HG03060 (cell line): ENCODE measurements around the gene SNHG17.
A peak's percentile ranks its signal among the peaks of the same experiment; 100 is the strongest.
"Not testable (repeated sequence)": the region's sequence is repeated elsewhere in the genome, so short reads cannot be mapped to it uniquely, and the experiment has no call there.

ENCODE experiments used
- ATAC-seq: cut with Tn5 transposase; IDR thresholded peaks from one replicate; pipeline ENCODE4 v1.9.1; 2021; ENCODE audit warnings: low read depth, moderate number of reproducible peaks; ENCODE audit not compliant: unreplicated experiment

Gene SNHG17

DNA sequence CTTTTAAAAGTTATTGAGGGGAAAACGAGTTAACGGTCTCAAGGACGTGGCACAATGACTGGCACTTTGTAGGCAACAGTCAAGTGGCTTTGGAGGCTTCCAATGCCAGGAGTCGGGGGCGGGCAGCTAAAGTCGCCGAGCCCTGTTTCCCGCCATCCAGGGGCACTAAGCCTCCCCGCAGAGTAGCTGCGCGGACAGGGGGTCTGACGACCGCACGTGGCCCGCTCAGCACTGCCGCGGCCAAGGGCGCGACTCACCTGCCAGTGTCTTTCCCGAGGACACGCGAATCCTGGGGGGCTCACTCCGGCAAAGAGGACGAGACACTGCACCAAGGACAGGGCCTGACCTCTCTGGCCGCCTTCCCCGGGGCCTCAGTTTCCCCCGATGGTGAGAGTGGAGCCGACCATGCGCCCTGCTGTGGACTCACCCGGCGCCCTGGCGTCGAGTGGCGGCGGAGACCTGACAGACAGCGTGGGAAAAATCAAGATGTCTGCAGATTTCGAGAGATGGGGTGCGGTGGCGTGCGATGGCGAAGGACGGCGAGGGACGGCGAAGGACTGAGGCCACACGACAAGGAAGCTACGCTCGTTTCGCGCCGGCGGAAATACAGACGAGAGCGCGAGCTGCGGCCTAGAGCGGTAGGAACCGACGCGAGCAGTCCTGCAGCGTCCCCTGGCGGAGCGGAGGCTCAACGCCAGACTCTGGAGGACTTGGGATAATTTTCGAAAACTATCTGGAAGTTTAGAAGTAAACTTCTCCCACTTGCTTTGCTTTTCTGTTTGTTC is at the start of gene SNHG17:
Gene SNHG17, minus strand, starts transcription at position 559 of the 785 bp plus-strand sequence.
- ATAC-seq = peak; percentile 47

DNA sequence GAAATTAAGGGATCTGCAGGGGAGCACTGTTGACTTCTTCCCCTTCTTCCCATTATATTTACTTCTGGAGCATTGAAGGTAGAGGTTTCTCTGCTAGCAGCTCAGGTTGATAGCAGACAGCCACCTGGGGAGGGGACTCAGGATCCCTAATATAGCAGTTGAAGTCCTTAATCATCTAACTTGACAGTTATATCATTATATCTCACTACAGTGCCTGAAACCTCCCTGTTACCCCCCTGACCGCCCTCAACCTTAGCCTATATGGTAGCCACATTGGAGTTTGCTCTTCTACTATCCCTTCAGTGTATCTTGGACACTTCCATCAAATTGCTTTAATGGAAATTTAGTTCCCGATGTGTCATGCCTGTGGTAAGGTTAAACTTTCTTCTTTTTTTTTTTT is 44.5 kb upstream of the SNHG17 start:
- no peak for ATAC-seq

DNA sequence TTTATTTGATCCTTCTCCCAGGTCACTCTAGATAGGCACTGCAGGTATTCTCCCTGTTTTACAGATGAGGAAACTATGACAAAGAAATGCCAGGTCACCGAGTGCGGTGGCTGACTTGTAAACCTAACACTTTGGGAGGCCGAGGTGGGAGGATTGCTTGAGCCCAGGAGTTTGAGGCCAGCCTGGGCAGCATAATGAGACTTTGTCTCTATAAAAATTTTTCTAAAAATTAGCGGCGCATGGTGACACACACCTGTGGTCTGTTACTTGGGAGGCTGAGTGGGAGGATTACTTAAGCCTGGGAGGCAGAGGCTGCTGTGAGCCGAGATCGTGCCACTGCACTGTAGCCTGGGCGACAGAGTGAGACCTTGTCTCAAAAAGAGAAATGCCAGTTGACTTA is 42.6 kb upstream of the SNHG17 start:
- ATAC-seq = no peak

DNA sequence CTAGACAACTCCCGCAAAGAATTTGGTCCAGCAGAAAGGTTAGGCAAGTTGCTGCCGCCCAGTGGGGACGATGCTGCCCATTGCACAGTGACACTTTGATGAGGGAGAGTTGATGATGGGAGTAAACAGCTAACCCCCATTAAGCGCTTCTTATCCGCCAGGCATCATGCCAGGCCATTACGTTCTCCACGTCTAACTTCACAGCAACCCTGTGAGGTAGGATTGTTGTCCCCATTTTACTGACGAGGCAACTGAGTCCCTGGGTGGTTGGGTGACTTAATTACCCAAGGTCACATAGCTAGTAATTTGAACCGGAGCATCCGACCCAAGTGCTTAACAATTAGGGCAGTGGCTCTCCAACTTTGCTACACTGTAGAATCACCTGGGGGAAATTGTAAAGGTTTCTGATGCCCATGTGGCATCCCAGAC is 38.3 kb upstream of the SNHG17 start:
- no peak for ATAC-seq

DNA sequence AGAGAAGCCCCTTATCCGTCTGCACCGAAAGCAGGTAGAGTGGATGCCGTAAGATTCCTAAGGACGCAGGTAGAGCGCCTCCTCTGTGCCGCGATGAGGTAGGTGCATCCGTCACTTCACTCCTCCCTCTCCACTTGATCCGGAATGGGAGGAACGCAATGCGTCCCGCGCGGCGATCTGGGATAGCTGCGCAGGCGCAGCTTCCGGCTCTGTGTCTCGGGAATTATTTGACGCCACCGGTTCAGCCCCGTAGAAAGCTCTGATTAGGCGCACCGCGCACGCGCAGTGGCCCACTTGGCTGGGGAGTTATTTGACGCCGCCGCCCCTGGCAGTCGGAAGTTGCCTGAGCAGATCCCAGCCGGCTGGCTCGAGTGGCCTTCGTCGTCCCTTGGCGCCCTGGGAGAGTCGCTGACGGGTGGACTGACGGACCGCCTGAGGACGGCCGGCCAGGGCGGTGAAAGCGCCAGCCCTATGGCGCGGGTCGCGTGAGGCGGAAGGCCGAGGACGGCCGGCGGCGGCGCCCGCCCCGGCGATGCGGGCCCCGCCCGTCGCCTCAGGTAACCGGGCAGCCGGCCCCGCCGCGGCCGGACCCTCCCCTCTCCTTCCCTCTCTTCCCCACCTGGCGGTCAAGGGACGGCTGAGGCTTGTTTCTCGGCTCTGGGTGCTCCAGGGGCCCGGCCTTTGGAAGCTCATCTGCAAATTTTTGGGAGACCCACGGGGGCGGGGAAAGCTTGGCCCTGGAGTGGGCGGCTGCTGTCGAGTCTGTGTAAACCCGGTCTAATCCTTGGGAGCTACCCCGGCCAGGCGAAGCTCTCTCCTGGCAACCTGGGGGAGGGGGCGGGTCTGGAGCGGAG is 37.6 kb upstream of the SNHG17 start, which contains the start of gene RALGAPB:
Gene RALGAPB, plus strand, starts transcription at position 331 of the 854 bp plus-strand sequence. CDS start 15,590 bp downstream, outside the sequence.
- peak; percentile 71 for ATAC-seq

DNA sequence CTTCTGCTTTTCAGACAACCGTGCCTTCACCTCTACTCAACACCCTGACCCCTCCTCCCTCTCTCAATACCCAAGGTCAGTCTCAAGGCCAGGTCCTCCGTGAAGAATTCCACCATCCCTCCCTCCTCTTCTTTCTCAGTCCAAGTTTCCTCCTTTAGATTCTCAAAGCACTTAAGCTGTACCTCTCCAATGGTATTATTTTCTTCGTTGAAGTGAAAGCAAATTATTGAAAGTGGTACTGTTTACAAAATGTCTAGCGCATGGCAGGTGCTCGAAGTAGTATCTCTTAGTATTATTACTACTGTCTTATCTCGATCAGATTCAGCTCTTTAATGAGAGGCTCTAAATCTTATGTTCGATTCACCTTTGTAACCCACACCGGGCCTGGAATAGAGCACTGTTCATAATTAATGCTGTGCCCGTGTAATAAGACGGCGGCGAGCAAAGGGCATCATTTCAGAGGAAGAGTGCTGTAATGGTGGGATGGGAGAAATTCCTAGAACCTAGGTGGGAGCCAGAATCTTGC is 36.9 kb upstream of the SNHG17 start:
- peak; percentile 9 for ATAC-seq

DNA sequence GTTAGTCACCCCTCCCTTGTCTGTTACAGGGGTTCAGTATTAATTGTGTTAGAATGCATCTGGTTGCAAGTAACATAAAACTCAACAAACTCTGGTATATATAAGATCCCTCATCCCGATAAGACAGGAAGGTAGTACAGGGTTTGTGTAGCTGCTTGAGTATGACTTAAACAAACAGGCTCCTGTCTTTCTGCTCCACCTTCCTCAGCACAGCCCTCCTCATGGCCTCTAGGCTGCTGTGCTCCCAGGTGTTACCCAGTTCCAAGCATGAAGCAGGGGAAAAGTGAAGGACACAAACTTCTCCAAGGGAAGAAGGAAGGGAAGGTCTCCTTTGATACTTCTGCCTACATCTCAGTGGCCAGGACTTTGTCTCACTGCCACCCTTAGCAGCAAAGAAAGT is 36.1 kb upstream of the SNHG17 start:
- no peak for ATAC-seq

DNA sequence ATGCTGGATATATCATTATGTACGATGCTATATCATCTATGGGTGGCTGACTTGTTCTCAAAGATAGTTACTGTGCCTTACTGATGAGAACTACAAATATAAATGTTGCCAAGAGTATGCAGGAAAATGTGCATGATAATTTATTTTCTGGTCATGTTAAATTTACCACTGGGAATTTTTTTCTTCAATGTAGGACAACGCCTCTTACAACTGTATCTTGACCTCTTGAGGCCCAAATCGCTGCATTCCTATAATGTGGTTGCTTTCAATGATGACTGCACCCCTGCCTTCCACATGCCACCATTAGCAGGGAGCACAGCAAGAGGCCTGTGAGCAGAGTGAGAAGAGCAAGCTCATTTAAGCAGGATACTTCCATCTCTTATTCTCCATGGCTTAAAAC is 31.9 kb upstream of the SNHG17 start:
- no peak for ATAC-seq

DNA sequence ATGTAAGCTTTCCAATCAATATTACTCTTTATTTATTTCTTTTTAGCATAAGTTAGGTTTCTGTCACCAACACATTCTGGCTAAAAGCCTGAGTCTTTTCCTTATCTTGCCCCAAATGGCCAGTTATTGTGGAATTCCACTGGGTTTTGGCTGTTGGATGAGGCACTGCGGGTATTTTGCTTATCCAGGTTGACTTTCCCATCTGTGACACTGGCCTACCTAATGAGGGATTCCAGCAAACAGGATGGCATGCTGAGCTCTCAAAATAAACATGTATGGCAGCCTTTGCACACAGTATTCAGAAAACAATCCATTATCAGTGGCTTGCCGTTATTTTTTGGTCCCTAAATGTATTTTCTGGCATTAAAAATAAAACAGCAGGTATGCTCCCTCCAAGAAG is 31.0 kb upstream of the SNHG17 start:
- no peak for ATAC-seq

DNA sequence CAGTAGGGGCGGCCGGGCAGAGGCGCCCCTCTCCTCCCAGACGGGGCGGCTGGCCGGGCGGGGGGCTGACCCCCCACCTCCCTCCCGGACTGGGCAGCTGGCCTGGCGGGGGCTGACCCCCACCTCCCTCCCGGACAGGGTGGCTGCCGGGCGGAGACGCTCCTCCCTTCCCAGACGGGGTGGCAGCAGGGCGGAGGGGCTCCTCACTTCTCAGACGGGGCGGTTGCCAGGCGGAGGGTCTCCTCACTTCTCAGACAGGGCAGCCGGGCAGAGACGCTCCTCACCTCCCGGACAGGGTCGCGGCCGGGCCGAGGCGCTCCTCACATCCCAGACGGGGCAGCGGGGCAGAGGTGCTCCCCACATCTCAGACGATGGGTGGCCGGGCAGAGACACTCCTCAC is 26.4 kb upstream of the SNHG17 start:
- not testable (repeated sequence) for ATAC-seq

DNA sequence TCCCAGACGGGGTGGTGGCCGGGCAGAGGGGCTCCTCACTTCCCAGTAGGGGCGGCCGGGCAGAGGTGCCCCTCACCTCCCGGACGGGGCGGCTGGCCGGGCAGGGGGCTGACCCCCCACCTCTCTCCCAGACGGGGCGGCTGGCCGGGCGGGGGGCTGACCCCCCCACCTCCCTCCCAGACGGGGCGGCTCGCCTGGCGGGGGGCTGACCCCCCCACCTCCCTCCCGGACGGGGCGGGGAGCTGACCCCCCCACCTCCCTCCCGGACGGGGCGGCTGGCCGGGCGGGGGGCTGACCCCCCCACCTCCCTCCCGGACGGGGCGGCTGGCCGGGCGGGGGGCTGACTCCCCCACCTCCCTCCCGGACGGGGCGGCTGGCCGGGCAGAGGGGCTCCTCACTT is 26.0 kb upstream of the SNHG17 start:
- not testable (repeated sequence) for ATAC-seq

DNA sequence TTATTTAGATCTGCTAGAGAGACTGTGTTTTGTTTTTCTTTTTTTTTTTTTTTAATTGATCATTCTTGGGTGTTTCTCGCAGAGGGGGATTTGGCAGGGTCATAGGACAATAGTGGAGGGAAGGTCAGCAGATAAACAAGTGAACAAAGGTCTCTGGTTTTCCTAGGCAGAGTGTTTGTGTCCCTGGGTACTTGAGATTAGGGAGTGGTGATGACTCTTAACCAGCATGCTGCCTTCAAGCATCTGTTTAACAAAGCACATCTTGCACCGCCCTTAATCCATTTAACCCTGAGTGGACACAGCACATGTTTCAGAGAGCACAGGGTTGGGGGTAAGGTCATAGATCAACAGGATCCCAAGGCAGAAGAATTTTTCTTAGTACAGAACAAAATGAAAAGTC is 25.5 kb upstream of the SNHG17 start:
- ATAC-seq = not testable (repeated sequence)

DNA sequence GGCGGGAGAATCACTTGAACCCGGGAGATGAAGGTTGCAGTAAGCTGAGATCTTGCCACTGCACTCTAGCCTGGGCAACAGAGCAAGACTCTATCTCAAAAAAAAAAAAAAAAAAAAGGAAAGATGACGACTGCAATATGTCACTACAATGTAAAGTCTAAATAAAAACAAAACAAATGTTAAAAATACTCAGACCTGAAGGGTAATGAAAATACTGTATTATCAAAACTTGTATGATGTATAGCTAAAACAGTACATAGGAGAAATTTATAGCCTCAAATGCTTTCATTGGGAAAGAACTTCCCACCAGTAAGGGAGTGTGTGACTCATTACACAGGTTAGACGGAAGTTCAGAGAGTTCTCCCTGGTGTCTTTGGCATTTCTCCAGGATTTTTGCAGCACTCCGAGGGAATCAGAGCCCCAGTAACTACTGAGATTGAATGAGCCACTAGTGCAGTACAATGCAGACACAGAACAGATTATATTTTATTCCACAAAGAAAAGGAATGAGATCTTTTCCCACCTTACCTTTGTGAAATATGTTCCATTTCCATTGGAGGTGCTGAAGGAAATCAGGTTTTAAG is 25.0 kb upstream of the SNHG17 start:
- no peak for ATAC-seq

DNA sequence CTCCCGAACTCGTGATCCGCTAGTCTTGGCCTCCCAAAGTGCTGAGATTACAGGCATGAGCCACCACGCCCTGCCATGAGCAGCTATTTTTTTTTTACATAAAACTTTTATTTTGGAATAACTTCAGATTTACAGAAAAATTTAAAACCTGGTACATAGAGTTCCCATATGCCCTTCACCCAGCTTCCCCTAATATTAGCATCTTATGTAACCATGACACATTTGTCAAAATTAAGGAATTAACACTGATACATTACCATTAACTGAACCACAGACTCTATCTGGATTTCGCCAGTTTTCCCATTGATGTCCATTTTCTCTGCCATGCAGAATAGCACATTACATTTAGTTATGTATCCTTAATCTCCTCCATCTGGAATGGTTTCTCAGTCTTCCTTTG is 23.2 kb upstream of the SNHG17 start:
- no peak for ATAC-seq

DNA sequence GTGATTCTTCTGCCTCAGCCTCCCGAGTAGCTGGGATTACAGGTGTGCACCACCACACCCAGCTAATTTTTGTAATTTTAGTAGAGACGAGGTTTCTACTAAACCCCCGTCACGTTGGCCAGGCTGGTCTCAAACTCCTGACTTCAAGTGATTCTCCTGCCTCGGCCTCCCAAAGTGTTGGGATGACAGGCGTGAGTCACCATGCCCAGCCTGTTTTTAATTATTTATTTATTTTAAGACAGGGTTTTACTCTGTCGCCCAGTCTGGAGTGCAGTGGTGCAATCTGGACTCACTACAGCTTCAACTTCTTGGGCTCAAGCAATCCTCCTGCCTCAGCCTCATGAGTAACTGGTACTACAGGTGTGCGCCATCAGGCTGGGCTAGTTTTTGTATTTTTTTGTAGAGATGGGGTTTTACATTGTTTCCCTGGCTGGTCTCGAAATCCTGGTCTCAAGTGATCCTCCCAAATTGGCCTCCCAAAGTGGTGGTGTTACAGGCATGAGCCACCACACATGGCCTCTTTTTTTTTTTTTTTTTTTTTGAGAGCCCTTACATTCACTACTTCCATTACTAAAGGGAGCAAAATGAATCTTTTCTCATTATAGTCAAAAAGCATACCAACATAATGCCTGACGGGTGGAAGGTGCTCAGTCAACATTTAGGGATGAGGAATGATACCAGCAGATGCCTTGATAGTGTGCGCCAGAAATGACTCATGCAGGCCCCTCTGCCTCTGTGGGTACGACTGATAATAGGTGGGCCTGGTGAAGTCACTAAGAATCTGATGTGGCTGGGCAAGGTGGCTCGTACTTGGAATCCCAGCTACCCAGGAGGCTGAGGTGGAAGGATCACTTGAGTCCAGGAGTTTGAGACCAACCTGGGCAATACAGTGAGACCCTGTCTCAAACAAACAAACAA is 19.7 kb upstream of the SNHG17 start:
- no peak for ATAC-seq

DNA sequence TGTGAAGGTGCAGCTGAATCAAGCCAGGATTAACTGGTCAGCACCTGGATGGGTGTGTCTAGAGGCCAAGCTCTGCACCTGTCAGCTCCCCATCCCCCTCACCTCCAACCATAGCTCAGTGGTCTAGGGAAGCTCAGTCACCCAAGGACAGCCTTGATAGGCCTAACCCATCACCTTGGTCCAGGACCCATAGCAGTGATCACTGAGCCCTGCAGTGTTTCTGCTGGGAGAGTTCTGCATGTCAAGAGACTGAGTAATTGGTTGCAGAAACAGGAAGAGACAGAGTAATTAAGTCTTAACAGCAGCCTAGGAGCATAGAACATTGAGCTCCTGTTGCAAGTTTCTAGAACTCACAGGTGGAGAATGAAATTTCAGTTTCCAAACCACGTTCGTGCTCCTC is 18.8 kb upstream of the SNHG17 start:
- no peak for ATAC-seq

DNA sequence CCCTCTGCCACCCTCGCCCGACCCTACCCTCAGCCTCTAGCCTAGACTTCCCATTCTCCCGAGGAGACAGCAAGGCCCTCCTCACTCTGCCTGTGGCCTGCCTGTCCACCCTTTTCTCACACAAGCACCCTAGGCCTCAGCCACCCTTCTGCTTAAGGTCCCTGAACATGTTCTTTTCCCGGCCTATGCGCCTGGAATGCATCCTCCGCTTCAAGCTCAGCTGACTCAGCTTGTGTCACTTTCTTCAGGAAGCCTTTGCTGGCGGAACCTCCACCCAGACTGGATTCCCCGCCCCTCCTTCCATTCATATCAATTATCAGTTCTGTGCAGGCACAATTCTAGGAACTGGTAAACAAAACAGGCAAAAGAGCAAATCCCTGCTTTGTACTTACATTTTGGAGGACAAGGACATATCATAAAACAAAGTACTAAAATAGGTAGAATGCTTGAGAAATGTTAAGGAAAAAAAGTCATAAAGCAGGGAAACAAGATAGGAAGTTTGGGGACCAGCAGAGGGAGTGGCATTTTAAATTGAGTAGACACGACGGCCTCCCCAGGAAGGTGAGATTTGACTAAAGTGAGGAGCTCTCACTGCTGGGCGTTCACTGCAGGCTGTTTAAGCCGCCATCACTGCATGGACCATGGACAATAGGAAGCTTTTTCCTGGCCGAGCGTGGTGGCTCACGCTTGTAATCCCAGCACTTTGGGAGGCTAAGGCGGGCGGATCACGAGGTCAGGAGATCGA is 17.9 kb upstream of the SNHG17 start:
- ATAC-seq = no peak

DNA sequence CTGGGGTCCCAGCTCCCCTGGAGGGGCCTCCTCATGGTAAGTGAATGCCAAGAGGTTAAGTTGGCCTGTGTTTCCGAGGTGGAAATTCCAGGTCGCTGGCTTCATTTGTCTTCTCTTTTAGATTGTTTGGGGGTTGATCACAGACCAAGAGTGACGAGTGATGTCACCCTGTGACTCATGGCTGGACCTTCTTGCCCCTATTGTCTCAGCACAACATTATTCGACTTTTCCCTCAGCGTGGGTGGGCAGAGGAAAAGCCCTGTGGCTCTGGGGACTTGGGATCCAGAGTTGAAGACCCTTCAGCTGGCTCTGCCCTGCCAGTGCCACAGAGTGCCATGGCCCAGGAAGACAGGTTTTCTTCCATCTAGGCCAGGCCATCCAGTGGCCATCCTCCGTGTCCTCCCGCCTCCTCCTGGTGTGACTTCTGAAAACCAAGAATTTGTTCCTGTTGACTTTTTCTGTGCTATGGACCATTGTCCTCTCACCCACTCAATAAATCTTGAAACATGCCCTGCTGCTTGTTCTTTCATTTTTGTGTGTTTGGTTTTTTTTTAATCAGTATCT is 15.4 kb upstream of the SNHG17 start:
- ATAC-seq = no peak

DNA sequence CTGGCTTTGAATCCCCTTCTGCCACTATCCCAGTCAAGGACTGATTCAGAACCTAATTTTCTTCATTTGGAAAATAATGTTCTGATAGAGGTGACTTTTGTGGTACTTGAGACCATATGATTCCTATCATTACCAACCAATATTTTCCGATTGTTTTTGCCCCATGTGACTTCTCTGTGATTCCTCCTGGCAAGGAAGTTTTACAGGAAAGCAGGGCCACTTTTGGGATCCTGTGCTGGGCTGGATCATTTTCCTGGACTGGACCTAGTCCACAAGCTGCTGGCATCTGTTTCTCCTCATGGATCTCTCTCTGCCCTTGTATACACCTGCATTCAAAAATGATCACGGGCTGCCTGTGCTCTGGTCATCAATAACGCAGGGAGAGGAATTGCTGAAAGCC is 13.9 kb upstream of the SNHG17 start:
- ATAC-seq = no peak
